Measurements from ENCODE around the gene QRSL1. TPM values are rescaled to one million over a fixed set of nuclear protein-coding genes. Genes with fewer than 3 reads are reported as not detected.

Gene QRSL1
- total and polyA plus RNA-seq, 10 of the 15 experiments (the other 5 are each of a cell fraction or from before 2014, with no cell fraction given) = 11.9 to 23.5 (median 15.5) TPM

DNA sequence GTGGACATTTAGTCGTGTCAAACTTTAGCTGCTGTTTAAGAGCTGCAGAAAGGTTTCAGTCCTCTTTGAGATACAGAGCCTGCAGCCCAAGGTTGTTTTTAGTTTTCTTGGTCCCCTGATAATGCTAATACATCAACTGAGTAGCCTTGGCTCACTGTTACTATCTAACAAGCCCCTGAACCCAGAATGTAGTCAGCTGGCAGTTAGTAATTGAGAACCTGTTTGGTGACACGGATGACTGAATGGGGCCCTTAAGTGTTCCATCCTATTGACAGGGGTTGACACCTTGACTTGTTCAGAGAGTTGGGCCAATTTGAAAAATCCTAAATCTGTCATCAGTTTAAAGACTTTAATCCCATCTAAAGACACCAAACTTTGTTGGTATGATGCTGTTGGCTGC, 2.9 kb upstream of the QRSL1 start:
- H3K9ac ChIP-seq (ENCODE audit: control insufficient read depth, insufficient read depth, low read length) = no peak overlapping the region
- DNase-seq (ENCODE audit: low read depth, low spot score) (no peak), FAIRE-seq (no peak), ATAC-seq (peak; percentile 48)
- no peak overlapping the region for H3K4me3 ChIP-seq
- TF ChIP-seq, protein P1, sequence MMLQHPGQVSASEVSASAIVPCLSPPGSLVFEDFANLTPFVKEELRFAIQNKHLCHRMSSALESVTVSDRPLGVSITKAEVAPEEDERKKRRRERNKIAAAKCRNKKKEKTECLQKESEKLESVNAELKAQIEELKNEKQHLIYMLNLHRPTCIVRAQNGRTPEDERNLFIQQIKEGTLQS (IDR thresholded peaks at IDR 0.05; ENCODE audit: borderline replicate concordance, extremely low read depth, low read depth, low read length) = no peak
- TF ChIP-seq MTA2 (IDR thresholded peaks at IDR 0.05; ENCODE audit: low read depth) (peak; percentile 18; the same call in 1 of the 2 replicates), BHLHE40 (IDR thresholded peaks at IDR 0.05; ENCODE audit: borderline replicate concordance in 1 of 2, low read depth in 2 of 2, low read length in 1 of 2) (peak; percentile 14 to 21; a peak in 1 of 4 replicates), ZNF207 (IDR thresholded peaks at IDR 0.05; ENCODE audit: borderline replicate concordance) (no peak), TCF7 (IDR thresholded peaks at IDR 0.05; ENCODE audit: borderline replicate concordance) (no peak)
- H3K27ac ChIP-seq (ENCODE audit: control insufficient read depth, insufficient read depth) = no peak overlapping the region
- in situ Hi-C loops (cut with MboI) (no loop called here), intact Hi-C loops (cut with micrococcal nuclease; ENCODE audit: unreplicated experiment) (no loop called here)
- ChIA-PET SMC1A (ENCODE audit: uncharacterized antibody, unreplicated experiment) (interaction anchor here (0.6 to 2.3 kb wide), 6 partner anchors 10 to 257 kb away, joined by 3 to 17 read pairs (median 5); no protein-coding TSS in a partner anchor), CTCF (interaction anchor here (0.7 to 1.6 kb wide), 5 partner anchors 9 to 221 kb away, joined by 3 read pairs; no protein-coding TSS in a partner anchor), RAD21 (ENCODE audit: unreplicated experiment) (interaction anchor here (1.0 to 2.4 kb wide), 5 partner anchors 9 to 38 kb away, joined by 3 to 10 read pairs (median 6); no protein-coding TSS in a partner anchor), POLR2A (interaction anchor here (0.6 to 2.8 kb wide), 4 partner anchors 11 to 102 kb away, joined by 3 to 10 read pairs (median 3); no protein-coding TSS in a partner anchor)
- no peaks in the 10 kb centered on the region for H4K20me1 ChIP-seq (ENCODE audit: control insufficient read depth, insufficient read depth)
- 18% methylated on average over 2 of the region's 2 CpGs for WGBS (ENCODE audit: insufficient coverage, insufficient replicate concordance, low lambda C conversion rate, missing lambda C conversion rate)
- no peaks in the 10 kb centered on the region for H3K36me3 ChIP-seq (ENCODE audit: control insufficient read depth in 2 of 2, insufficient read depth in 2 of 2, low read length in 1 of 2)
- H3K27me3 ChIP-seq (replicated peaks in 1 of 2; ENCODE audit: control insufficient read depth in 2 of 2, insufficient read depth in 2 of 2, low read length in 1 of 2) = no peaks in the 10 kb centered on the region
- peaks cover 21% of the 10 kb centered on the region for H3K79me2 ChIP-seq (ENCODE audit: control insufficient read depth, insufficient read depth, low read length)
- H3K4me1 ChIP-seq (ENCODE audit: control insufficient read depth, insufficient read depth, low read length) = peaks cover 13% of the 10 kb centered on the region; the same call in 1 of the 2 replicates
- H3K9me3 ChIP-seq (replicated peaks; ENCODE audit: control insufficient read depth, insufficient read depth, low read length) = no peaks in the 10 kb centered on the region
- H2AFZ ChIP-seq (ENCODE audit: control insufficient read depth, low read depth, low read length) = no peak overlapping the region
- BruUV-seq (replicated peaks) = no TSS peak
- peak overlapping the region; percentile 56 for H3K4me2 ChIP-seq (ENCODE audit: control insufficient read depth, insufficient read depth)

Measured in GM12878 (cell line).